SHP77 (cell line): ENCODE measurements around the gene DRD2.

Experiments used
- DNase-seq, 2 experiments: peaks; one replicate each; lab custom pipeline; 2025; lab: John Stamatoyannopoulos, UW

The DRD2 gene

GRCh38 chr11:113372309-113372708 is 102.9 kb downstream of the DRD2 start:
- no peak for DNase-seq

GRCh38 chr11:113370634-113371033 is 104.6 kb downstream of the DRD2 start:
- DNase-seq, result no peak

- no peak for DNase-seq
Measured at GRCh38 chr11:113369411-113369810, 105.8 kb downstream of the DRD2 start.

GRCh38 chr11:113365895-113366294 is 109.3 kb downstream of the DRD2 start:
- no peak for DNase-seq

- DNase-seq, result no peak
Measured at GRCh38 chr11:113363996-113364641, 111.1 kb downstream of the DRD2 start.

GRCh38 chr11:113363406-113363805 is 111.8 kb downstream of the DRD2 start:
- DNase-seq, result no peak
